B cell (primary cell): ENCODE data around the gene ZNF804A.

Source experiments
- CTCF ChIP-seq: fragments of 200-600 bp; IDR thresholded peaks from one replicate; pipeline ENCODE4 v1.8.0; 2022; ENCODE audit warnings: antibody characterized with exemption, mild to moderate bottlenecking
- EZH2 ChIP-seq: IDR thresholded peaks from 2 replicates; pipeline ENCODE4 v1.6.1; 2012; ENCODE audit warnings: borderline replicate concordance, low read depth, mild to moderate bottlenecking, moderate library complexity, low read length; ENCODE audit not compliant: insufficient read depth, poor library complexity, severe bottlenecking

GRCh38 chr2:184637781-184638180 lies 39.5 kb downstream of the ZNF804A start:
- no peak for TF ChIP-seq CTCF
- TF ChIP-seq EZH2 = no peak
